Parathyroid adenoma (tissue), 2 donors: Measurements from ENCODE around the gene RNASE9.
"Not testable (repeated sequence)": the region's sequence is repeated elsewhere in the genome, so short reads cannot be mapped to it uniquely, and the experiment has no call there.

ENCODE experiments used
- H2AFZ ChIP-seq: fragments of 300-600 bp; sonication (generic); one replicate; pipeline ENCODE4 v1.7.0; 2017; ENCODE audit warnings: antibody characterized with exemption, mild to moderate bottlenecking
- H3K27ac ChIP-seq: fragments of 300-600 bp; sonication (generic); one replicate; pipeline ENCODE4 v1.7.0; 2017
- H3K27me3 ChIP-seq: fragments of 300-600 bp; sonication (generic); one replicate; pipeline ENCODE4 v1.7.0; 2017; ENCODE audit warnings: low read length; ENCODE audit not compliant: control insufficient read depth, insufficient read depth
- H3K36me3 ChIP-seq: fragments of 300-600 bp; sonication (generic); one replicate; pipeline ENCODE4 v1.7.0; 2017; ENCODE audit warnings: low read length; ENCODE audit not compliant: control insufficient read depth, insufficient read depth
- H3K4me1 ChIP-seq: fragments of 300-600 bp; sonication (generic); one replicate; pipeline ENCODE4 v1.7.0; 2017; ENCODE audit warnings: control low read depth
- H3K4me2 ChIP-seq: fragments of 300-600 bp; sonication (generic); one replicate; pipeline ENCODE4 v1.7.0; 2017; ENCODE audit warnings: low read length
- H3K4me3 ChIP-seq: fragments of 300-600 bp; sonication (generic); one replicate; pipeline ENCODE4 v1.7.0; 2017; ENCODE audit warnings: low read depth, low read length
- H3K79me2 ChIP-seq: fragments of 300-600 bp; sonication (generic); one replicate; pipeline ENCODE4 v1.7.0; 2017; ENCODE audit warnings: control low read depth
- H3K9ac ChIP-seq: fragments of 300-600 bp; sonication (generic); one replicate; pipeline ENCODE4 v1.7.0; 2017; ENCODE audit warnings: mild to moderate bottlenecking
- H3K9me3 ChIP-seq: fragments of 300-600 bp; sonication (generic); one replicate; pipeline ENCODE4 v1.7.0; 2017; ENCODE audit warnings: low read length; ENCODE audit not compliant: control insufficient read depth
- TF ChIP-seq, protein P1 (sequence below): fragments of 300-600 bp; sonication (generic); IDR thresholded peaks from one replicate; pipeline ENCODE4 v1.7.0; 2017; ENCODE audit warnings: antibody characterized with exemption, mild to moderate bottlenecking
- donor health status: primary hyperparathyroidism.

The RNASE9 gene

DNA sequence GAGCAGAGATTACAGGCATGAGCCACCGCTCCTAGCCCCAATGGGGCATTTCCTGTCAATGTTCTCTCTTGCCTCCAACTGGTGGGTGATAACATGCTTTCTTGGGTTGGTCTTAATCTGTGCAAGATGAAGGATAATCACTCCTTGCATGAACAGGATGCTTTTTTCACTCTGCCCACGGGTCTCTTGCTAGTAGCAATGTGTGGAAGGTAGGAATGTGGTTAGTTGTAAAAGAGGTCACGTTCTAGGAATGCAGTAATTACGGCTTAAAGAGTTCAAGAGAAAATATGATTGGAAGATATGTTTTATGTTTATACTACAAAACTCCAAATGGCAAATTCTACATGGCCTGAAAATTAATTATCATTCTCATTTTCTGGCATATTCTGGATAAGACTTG lies 45.0 kb downstream of the RNASE9 start:
- H2AFZ ChIP-seq, result no peak overlapping the region
- no peaks in the 10 kb centered on the region for H3K27me3 ChIP-seq
- no peaks in the 10 kb centered on the region for H3K9me3 ChIP-seq
- H3K79me2 ChIP-seq, result no peaks in the 10 kb centered on the region
- H3K9ac ChIP-seq, result no peak overlapping the region
- H3K4me2 ChIP-seq, result no peak overlapping the region
- TF ChIP-seq, protein P1, sequence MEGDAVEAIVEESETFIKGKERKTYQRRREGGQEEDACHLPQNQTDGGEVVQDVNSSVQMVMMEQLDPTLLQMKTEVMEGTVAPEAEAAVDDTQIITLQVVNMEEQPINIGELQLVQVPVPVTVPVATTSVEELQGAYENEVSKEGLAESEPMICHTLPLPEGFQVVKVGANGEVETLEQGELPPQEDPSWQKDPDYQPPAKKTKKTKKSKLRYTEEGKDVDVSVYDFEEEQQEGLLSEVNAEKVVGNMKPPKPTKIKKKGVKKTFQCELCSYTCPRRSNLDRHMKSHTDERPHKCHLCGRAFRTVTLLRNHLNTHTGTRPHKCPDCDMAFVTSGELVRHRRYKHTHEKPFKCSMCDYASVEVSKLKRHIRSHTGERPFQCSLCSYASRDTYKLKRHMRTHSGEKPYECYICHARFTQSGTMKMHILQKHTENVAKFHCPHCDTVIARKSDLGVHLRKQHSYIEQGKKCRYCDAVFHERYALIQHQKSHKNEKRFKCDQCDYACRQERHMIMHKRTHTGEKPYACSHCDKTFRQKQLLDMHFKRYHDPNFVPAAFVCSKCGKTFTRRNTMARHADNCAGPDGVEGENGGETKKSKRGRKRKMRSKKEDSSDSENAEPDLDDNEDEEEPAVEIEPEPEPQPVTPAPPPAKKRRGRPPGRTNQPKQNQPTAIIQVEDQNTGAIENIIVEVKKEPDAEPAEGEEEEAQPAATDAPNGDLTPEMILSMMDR, result no peak
- no peak overlapping the region for H3K27ac ChIP-seq
- H3K36me3 ChIP-seq, result no peaks in the 10 kb centered on the region
- H3K4me3 ChIP-seq, result no peak overlapping the region
- no peaks in the 10 kb centered on the region for H3K4me1 ChIP-seq

- no peaks in the 10 kb centered on the region for H3K4me1 ChIP-seq
- no peak overlapping the region for H3K9ac ChIP-seq
- H3K4me3 ChIP-seq, result no peak overlapping the region
- no peaks in the 10 kb centered on the region for H3K27me3 ChIP-seq
- no peaks in the 10 kb centered on the region for H3K36me3 ChIP-seq
- H2AFZ ChIP-seq, result no peak overlapping the region
- TF ChIP-seq, protein P1, result no peak
- H3K4me2 ChIP-seq, result no peak overlapping the region
- no peaks in the 10 kb centered on the region for H3K79me2 ChIP-seq
- no peak overlapping the region for H3K27ac ChIP-seq
- no peaks in the 10 kb centered on the region for H3K9me3 ChIP-seq
Observed at GRCh38 chr14:20512177-20512905, 48.5 kb downstream of the RNASE9 start.

GRCh38 chr14:20508367-20508766 lies 52.5 kb downstream of the RNASE9 start:
- H2AFZ ChIP-seq, result no peak overlapping the region
- H3K9ac ChIP-seq, result no peak overlapping the region
- H3K27ac ChIP-seq, result no peak overlapping the region
- H3K79me2 ChIP-seq, result no peaks in the 10 kb centered on the region
- no peak overlapping the region for H3K4me2 ChIP-seq
- no peaks in the 10 kb centered on the region for H3K36me3 ChIP-seq
- TF ChIP-seq, protein P1, result no peak
- H3K9me3 ChIP-seq, result no peaks in the 10 kb centered on the region
- no peaks in the 10 kb centered on the region for H3K4me1 ChIP-seq
- no peaks in the 10 kb centered on the region for H3K27me3 ChIP-seq
- no peak overlapping the region for H3K4me3 ChIP-seq

DNA sequence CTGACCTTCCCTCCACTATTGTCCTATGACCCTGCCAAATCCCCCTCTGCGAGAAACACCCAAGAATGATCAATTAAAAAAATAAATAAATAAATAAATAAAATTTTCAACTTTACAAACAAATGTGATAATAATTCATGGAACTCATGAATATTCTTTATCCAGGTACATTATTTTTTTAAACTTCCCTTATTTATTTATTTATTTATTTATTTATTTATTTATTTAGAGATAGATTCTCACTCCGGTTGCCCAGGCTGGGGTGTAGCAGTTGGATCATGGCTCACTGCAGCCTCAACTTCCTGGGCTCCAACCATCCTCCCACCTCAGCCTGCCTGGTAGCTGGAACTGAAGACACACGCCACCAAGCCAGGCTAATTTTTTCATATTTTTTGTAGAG lies 53.3 kb downstream of the RNASE9 start:
- H3K9me3 ChIP-seq, H3K4me1 ChIP-seq, H3K27ac ChIP-seq: not testable (repeated sequence)

DNA sequence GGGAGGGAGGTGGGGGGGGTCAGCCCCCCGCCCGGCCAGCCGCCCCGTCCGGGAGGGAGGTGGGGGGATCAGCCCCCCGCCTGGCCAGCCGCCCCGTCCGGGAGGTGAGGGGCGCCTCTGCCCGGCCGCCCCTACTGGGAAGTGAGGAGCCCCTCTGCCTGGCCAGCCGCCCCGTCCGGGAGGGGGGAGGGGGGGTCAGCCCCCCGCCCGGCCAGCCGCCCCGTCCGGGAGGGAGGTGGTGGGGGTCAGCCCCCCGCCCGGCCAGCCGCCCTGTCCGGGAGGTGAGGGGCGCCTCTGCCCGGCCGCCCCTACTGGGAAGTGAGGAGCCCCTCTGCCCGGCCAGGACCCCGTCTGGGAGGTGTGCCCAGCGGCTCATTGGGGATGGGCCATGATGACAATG lies 54.1 kb downstream of the RNASE9 start:
- H3K9ac ChIP-seq, H3K4me1 ChIP-seq, H2AFZ ChIP-seq, H3K9me3 ChIP-seq, H3K4me2 ChIP-seq, H3K4me3 ChIP-seq, H3K36me3 ChIP-seq, H3K27me3 ChIP-seq, H3K27ac ChIP-seq, H3K79me2 ChIP-seq: not testable (repeated sequence)

More for the DNA sequence above, 53.3 kb downstream of the RNASE9 start:
- H3K79me2 ChIP-seq, H3K4me2 ChIP-seq, H3K36me3 ChIP-seq, H3K4me3 ChIP-seq, H2AFZ ChIP-seq, H3K9ac ChIP-seq, H3K27me3 ChIP-seq: not testable (repeated sequence)

- not testable (repeated sequence) for H3K27ac ChIP-seq, H3K4me1 ChIP-seq, H3K36me3 ChIP-seq
Observed at GRCh38 chr14:20506276-20506675, 54.6 kb downstream of the RNASE9 start.

More at GRCh38 chr14:20506276-20506675, 54.6 kb downstream of the RNASE9 start:
- not testable (repeated sequence) for H3K27me3 ChIP-seq, H3K9me3 ChIP-seq, H3K9ac ChIP-seq, H3K4me2 ChIP-seq, H3K79me2 ChIP-seq, H2AFZ ChIP-seq, H3K4me3 ChIP-seq
